Astrocyte of the spinal cord (primary cell): Measurements from ENCODE around the gene PPOX.

ENCODE experiments used
- DNase-seq: peaks from one replicate; pipeline ENCODE4 v3.0.0; 2011; ENCODE audit warnings: low read depth, low spot score
- H3K4me3 ChIP-seq: 2 replicates; pipeline ENCODE4 v1.5.1; 2011; ENCODE audit warnings: low read depth, mild to moderate bottlenecking, low read length, moderate library complexity
- in situ Hi-C: cut with HindIII; loops from 2 replicates; pipeline ENCODE4 v1.10.0; 2017; ENCODE audit warnings: low sequenced_read_pairs
- TF ChIP-seq, protein P1 (sequence below): IDR thresholded peaks from 2 replicates; pipeline ENCODE4 v1.5.1; 2012; ENCODE audit warnings: low read depth, mild to moderate bottlenecking, low read length, inconsistent platforms

Gene PPOX

DNA sequence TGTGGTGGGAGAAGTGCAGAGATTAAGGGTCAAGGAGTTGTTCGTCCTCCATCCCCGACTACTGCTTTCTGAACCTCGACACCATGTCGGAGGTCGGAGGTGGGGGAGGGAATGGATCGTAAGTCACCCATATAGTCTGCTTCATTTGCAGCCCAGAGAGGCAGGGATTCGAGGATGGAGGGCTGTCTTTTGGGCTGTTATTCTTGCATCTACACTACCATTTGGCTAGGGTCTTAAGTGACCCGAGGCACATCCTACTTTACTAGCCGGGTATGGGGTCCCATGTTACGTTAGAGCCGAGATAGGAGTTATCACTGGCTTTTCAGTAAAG lies 6.3 kb upstream of the PPOX start:
- in situ Hi-C loops: no loop called here
- peak overlapping the region; percentile 96 for H3K4me3 ChIP-seq
- TF ChIP-seq, protein P1, sequence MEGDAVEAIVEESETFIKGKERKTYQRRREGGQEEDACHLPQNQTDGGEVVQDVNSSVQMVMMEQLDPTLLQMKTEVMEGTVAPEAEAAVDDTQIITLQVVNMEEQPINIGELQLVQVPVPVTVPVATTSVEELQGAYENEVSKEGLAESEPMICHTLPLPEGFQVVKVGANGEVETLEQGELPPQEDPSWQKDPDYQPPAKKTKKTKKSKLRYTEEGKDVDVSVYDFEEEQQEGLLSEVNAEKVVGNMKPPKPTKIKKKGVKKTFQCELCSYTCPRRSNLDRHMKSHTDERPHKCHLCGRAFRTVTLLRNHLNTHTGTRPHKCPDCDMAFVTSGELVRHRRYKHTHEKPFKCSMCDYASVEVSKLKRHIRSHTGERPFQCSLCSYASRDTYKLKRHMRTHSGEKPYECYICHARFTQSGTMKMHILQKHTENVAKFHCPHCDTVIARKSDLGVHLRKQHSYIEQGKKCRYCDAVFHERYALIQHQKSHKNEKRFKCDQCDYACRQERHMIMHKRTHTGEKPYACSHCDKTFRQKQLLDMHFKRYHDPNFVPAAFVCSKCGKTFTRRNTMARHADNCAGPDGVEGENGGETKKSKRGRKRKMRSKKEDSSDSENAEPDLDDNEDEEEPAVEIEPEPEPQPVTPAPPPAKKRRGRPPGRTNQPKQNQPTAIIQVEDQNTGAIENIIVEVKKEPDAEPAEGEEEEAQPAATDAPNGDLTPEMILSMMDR: no peak
- DNase-seq: no peak

GRCh38 chr1:161160671-161161145 lies 5.5 kb upstream of the PPOX start:
- in situ Hi-C loops: no loop called here
- TF ChIP-seq, protein P1: no peak
- DNase-seq: no peak
- H3K4me3 ChIP-seq: no peak overlapping the region

GRCh38 chr1:161161652-161162051 lies 4.6 kb upstream of the PPOX start:
- in situ Hi-C loops: no loop called here
- no peak for DNase-seq
- TF ChIP-seq, protein P1: no peak
- H3K4me3 ChIP-seq: no peak overlapping the region

GRCh38 chr1:161162052-161162451 lies 4.2 kb upstream of the PPOX start:
- no peak for DNase-seq
- TF ChIP-seq, protein P1: no peak
- in situ Hi-C loops: no loop called here
- no peak overlapping the region for H3K4me3 ChIP-seq

GRCh38 chr1:161162806-161163205 lies 3.4 kb upstream of the PPOX start:
- no peak for DNase-seq
- TF ChIP-seq, protein P1: no peak
- in situ Hi-C loops: no loop called here
- no peak overlapping the region for H3K4me3 ChIP-seq

DNA sequence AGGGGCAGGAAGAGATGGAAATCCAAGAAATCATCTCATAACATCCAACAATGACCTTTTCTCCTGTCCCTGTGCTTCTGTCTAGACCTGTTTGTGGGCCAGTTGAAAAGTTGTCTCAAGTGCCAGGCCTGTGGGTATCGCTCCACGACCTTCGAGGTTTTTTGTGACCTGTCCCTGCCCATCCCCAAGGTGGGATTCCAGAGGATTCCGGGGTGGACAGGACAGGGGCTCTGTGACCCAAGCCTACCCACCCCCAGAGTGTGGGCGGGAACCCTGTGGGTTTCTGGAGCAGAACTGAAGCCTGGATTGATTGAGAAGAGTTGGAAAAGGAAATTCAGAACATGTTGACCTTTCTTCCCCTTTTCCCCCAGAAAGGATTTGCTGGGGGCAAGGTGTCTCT lies 2.4 kb upstream of the PPOX start:
- DNase-seq: no peak
- in situ Hi-C loops: no loop called here
- no peak overlapping the region for H3K4me3 ChIP-seq
- TF ChIP-seq, protein P1: no peak
